ENCODE measurements around the gene CLDN4. TPM values are rescaled to one million over a fixed set of nuclear protein-coding genes. Genes with fewer than 3 reads are reported as not detected.

Gene CLDN4
- total RNA-seq, 1 experiment from 2014 or later, result not detected

- H3K79me2 ChIP-seq (ENCODE audit: low read length), result no peaks in the 10 kb centered on the region
- H3K4me1 ChIP-seq (ENCODE audit: low read length), result no peaks in the 10 kb centered on the region
- no peaks in the 10 kb centered on the region for H3K27me3 ChIP-seq (ENCODE audit: low read length)
- H3K9me3 ChIP-seq (ENCODE audit: low read length), result no peaks in the 10 kb centered on the region
- H2AFZ ChIP-seq (ENCODE audit: low read length), result no peak overlapping the region
- H4K20me1 ChIP-seq (ENCODE audit: insufficient read depth, low read depth, low read length), result no peaks in the 10 kb centered on the region
- no peak overlapping the region for H3K4me2 ChIP-seq (ENCODE audit: low read depth, low read length, poor library complexity, severe bottlenecking)
- no peaks in the 10 kb centered on the region for H3K36me3 ChIP-seq (ENCODE audit: insufficient read depth, low read length)
- no peaks in the 10 kb centered on the region for H3K9me2 ChIP-seq (replicated peaks; ENCODE audit: insufficient read depth, low read length)
- H3K4me3 ChIP-seq (ENCODE audit: low read length), result no peak overlapping the region
- H3K9ac ChIP-seq (ENCODE audit: low read length), result no peak overlapping the region
- H3K27ac ChIP-seq (ENCODE audit: low read length), result no peak overlapping the region
- DNase-seq, result no peak
Measured at GRCh38 chr7:73880755-73881328, 50.0 kb downstream of the CLDN4 start.

GRCh38 chr7:73881352-73882046, 50.7 kb downstream of the CLDN4 start:
- no peak overlapping the region for H3K9ac ChIP-seq (ENCODE audit: low read length)
- H4K20me1 ChIP-seq (ENCODE audit: insufficient read depth, low read depth, low read length), result no peaks in the 10 kb centered on the region
- no peaks in the 10 kb centered on the region for H3K4me1 ChIP-seq (ENCODE audit: low read length)
- H3K27me3 ChIP-seq (ENCODE audit: low read length), result no peaks in the 10 kb centered on the region
- no peak for DNase-seq
- no peaks in the 10 kb centered on the region for H3K9me2 ChIP-seq (replicated peaks; ENCODE audit: insufficient read depth, low read length)
- H2AFZ ChIP-seq (ENCODE audit: low read length), result no peak overlapping the region
- no peak overlapping the region for H3K27ac ChIP-seq (ENCODE audit: low read length)
- no peaks in the 10 kb centered on the region for H3K79me2 ChIP-seq (ENCODE audit: low read length)
- no peaks in the 10 kb centered on the region for H3K9me3 ChIP-seq (ENCODE audit: low read length)
- no peak overlapping the region for H3K4me2 ChIP-seq (ENCODE audit: low read depth, low read length, poor library complexity, severe bottlenecking)
- no peaks in the 10 kb centered on the region for H3K36me3 ChIP-seq (ENCODE audit: insufficient read depth, low read length)
- no peak overlapping the region for H3K4me3 ChIP-seq (ENCODE audit: low read length)

- Histone ChIP-seq H2AFZ (ENCODE audit: low read length) (no peak overlapping the region), H3K9me3 (ENCODE audit: low read length) (no peaks in the 10 kb centered on the region), H3K9ac (ENCODE audit: low read length) (no peak overlapping the region), H3K4me3 (ENCODE audit: low read length) (no peak overlapping the region), H3K9me2 (replicated peaks; ENCODE audit: insufficient read depth, low read length) (no peaks in the 10 kb centered on the region), H3K27me3 (ENCODE audit: low read length) (no peaks in the 10 kb centered on the region), H3K36me3 (ENCODE audit: insufficient read depth, low read length) (no peaks in the 10 kb centered on the region), H3K4me2 (ENCODE audit: low read depth, low read length, poor library complexity, severe bottlenecking) (no peak overlapping the region), H4K20me1 (ENCODE audit: insufficient read depth, low read depth, low read length) (no peaks in the 10 kb centered on the region), H3K79me2 (ENCODE audit: low read length) (no peaks in the 10 kb centered on the region), H3K27ac (ENCODE audit: low read length) (no peak overlapping the region), H3K4me1 (ENCODE audit: low read length) (no peaks in the 10 kb centered on the region)
- DNase-seq, result no peak
Measured at GRCh38 chr7:73882047-73882402, 51.2 kb downstream of the CLDN4 start.

Other genes with a start within 250 kb of the CLDN4 start
- not detected in 2 replicates for gene MLXIPL, start 206.5 kb upstream of the CLDN4 start, total RNA-seq (2014; rRNA removed; shearing (Covaris generic); ENCODE audit: low replicate concordance)
- not detected in 2 replicates for gene VPS37D, start 163.2 kb upstream of the CLDN4 start, total RNA-seq (2014; rRNA removed; shearing (Covaris generic); ENCODE audit: low replicate concordance)
- gene DNAJC30, start 147.5 kb upstream of the CLDN4 start, total RNA-seq (2014; rRNA removed; shearing (Covaris generic); ENCODE audit: low replicate concordance), result 1.3 and 6.1 TPM in 2 replicates
- 41.9 and 85.9 TPM in 2 replicates for gene BUD23, start 147.4 kb upstream of the CLDN4 start, total RNA-seq (2014; rRNA removed; shearing (Covaris generic); ENCODE audit: low replicate concordance)
- 3.7 and 5.5 TPM in 2 replicates for gene STX1A, start 111.3 kb upstream of the CLDN4 start, total RNA-seq (2014; rRNA removed; shearing (Covaris generic); ENCODE audit: low replicate concordance)
- 14.3 and 18.3 TPM in 2 replicates for gene ABHD11, start 92.2 kb upstream of the CLDN4 start, total RNA-seq (2014; rRNA removed; shearing (Covaris generic); ENCODE audit: low replicate concordance)
- not detected in 2 replicates for gene CLDN3, start 60.7 kb upstream of the CLDN4 start, total RNA-seq (2014; rRNA removed; shearing (Covaris generic); ENCODE audit: low replicate concordance)
- gene METTL27, start 11.5 kb downstream of the CLDN4 start, total RNA-seq (2014; rRNA removed; shearing (Covaris generic); ENCODE audit: low replicate concordance), result not detected in 2 replicates
- gene TMEM270, start 30.2 kb downstream of the CLDN4 start, total RNA-seq (2014; rRNA removed; shearing (Covaris generic); ENCODE audit: low replicate concordance), result not detected in 2 replicates
- not detected in 2 replicates for gene ELN, start 197.2 kb downstream of the CLDN4 start, total RNA-seq (2014; rRNA removed; shearing (Covaris generic); ENCODE audit: low replicate concordance)

Measured in Karpas-422 (cell line).